Ishikawa (cell line): ENCODE measurements around the gene STON2.

ENCODE experiments used
- CEBPB ChIP-seq: IDR thresholded peaks from 2 replicates; pipeline ENCODE4 v1.6.1; 2012
- CREB1 ChIP-seq: IDR thresholded peaks from 2 replicates; pipeline ENCODE4 v1.6.1; 2012; ENCODE audit warnings: low read depth
- EGR1 ChIP-seq: IDR thresholded peaks from 2 replicates; pipeline ENCODE4 v1.6.1; 2012
- EP300 ChIP-seq: IDR thresholded peaks from 2 replicates; pipeline ENCODE4 v1.6.1; 2012; ENCODE audit warnings: borderline replicate concordance
- FOXM1 ChIP-seq: IDR thresholded peaks from 2 replicates; pipeline ENCODE4 v1.6.1; 2012; ENCODE audit warnings: low read depth, borderline replicate concordance
- MAX ChIP-seq: IDR thresholded peaks from 2 replicates; pipeline ENCODE4 v1.6.1; 2012
- NFIC ChIP-seq: IDR thresholded peaks from 2 replicates; pipeline ENCODE4 v1.6.1; 2012
- RAD21 ChIP-seq: IDR thresholded peaks from 2 replicates; pipeline ENCODE4 v1.6.1; 2012; ENCODE audit warnings: low read depth
- TAF1 ChIP-seq: IDR thresholded peaks from 2 replicates; pipeline ENCODE4 v1.6.1; 2012; ENCODE audit warnings: low read depth, mild to moderate bottlenecking
- TCF12 ChIP-seq: IDR thresholded peaks from 2 replicates; pipeline ENCODE4 v1.6.1; 2012; ENCODE audit warnings: low read depth
- TEAD4 ChIP-seq: IDR thresholded peaks from 2 replicates; pipeline ENCODE4 v1.6.1; 2012
- USF1 ChIP-seq: IDR thresholded peaks from 2 replicates; pipeline ENCODE4 v1.6.1; 2012
- YY1 ChIP-seq: IDR thresholded peaks from 2 replicates; pipeline ENCODE4 v1.6.1; 2012; ENCODE audit warnings: low read depth
- ZBTB7A ChIP-seq: IDR thresholded peaks from 2 replicates; pipeline ENCODE4 v1.6.1; 2012; ENCODE audit warnings: low read depth
- TF ChIP-seq, protein P1 (sequence below): IDR thresholded peaks from 2 replicates; pipeline ENCODE4 v1.6.1; 2012; ENCODE audit warnings: low read depth, mild to moderate bottlenecking

The STON2 gene

DNA sequence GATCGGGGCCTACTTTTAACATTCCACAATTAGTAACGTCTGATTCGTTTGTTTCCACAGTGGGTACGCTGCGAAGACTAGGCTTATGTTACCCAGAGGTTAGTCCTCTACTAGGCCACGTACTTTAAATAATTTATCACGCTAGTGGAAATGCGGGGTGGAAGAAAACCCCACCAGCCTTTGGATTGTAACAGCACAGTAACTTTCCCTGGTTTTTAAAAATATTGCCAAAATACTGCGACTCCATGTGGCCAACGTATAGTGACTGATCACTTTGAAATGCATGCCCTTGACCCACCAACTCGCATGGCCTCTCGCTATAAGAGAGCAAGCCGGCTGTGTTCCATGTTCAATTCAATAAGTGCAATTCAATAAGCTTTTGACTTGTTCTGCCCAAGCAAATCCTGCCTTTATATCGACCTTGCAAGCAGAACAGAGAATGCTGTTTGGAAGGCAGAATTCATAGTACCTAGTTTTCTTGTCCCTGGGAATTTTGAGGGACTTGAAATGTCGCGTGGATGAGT, 178.5 kb downstream of the STON2 start:
- TF ChIP-seq TAF1, result no peak
- TF ChIP-seq, protein P1, sequence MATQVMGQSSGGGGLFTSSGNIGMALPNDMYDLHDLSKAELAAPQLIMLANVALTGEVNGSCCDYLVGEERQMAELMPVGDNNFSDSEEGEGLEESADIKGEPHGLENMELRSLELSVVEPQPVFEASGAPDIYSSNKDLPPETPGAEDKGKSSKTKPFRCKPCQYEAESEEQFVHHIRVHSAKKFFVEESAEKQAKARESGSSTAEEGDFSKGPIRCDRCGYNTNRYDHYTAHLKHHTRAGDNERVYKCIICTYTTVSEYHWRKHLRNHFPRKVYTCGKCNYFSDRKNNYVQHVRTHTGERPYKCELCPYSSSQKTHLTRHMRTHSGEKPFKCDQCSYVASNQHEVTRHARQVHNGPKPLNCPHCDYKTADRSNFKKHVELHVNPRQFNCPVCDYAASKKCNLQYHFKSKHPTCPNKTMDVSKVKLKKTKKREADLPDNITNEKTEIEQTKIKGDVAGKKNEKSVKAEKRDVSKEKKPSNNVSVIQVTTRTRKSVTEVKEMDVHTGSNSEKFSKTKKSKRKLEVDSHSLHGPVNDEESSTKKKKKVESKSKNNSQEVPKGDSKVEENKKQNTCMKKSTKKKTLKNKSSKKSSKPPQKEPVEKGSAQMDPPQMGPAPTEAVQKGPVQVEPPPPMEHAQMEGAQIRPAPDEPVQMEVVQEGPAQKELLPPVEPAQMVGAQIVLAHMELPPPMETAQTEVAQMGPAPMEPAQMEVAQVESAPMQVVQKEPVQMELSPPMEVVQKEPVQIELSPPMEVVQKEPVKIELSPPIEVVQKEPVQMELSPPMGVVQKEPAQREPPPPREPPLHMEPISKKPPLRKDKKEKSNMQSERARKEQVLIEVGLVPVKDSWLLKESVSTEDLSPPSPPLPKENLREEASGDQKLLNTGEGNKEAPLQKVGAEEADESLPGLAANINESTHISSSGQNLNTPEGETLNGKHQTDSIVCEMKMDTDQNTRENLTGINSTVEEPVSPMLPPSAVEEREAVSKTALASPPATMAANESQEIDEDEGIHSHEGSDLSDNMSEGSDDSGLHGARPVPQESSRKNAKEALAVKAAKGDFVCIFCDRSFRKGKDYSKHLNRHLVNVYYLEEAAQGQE, result 0 out of 2 replicates have a peak, but pooled peaks have one; percentile 2

- TF ChIP-seq RAD21 (no peak), TEAD4 (0 out of 2 replicates have a peak, but pooled peaks have one; percentile 11), EP300 (peak; percentile 33; the same call in 1 of the 2 replicates), USF1 (peak; percentile 96), TCF12 (0 out of 2 replicates have a peak, but pooled peaks have one; percentile 28), NFIC (no peak; the same call in 1 of the 2 replicates), YY1 (peak; percentile 98), FOXM1 (no peak; the same call in none of the 2 replicates), ZBTB7A (no peak), TAF1 (peak; percentile 73), EGR1 (no peak), CREB1 (0 out of 2 replicates have a peak, but pooled peaks have one; percentile 6), MAX (peak; percentile 98)
- TF ChIP-seq, protein P1, result 0 out of 2 replicates have a peak, but pooled peaks have one; percentile 1
Measured at GRCh38 chr14:81220830-81221578, 179.1 kb downstream of the STON2 start, which contains the start of gene GTF2A1. GTF2A1 (minus strand) TSS chr14:81220959; CDS start chr14:81220518, 441 bp downstream.

- TF ChIP-seq CREB1 (no peak), CEBPB (no peak), USF1 (no peak), TAF1 (no peak), ZBTB7A (peak; percentile 95), NFIC (0 out of 2 replicates have a peak, but pooled peaks have one; percentile 17), FOXM1 (no peak), YY1 (no peak), RAD21 (no peak)
Measured at GRCh38 chr14:81220580-81220829, 179.6 kb downstream of the STON2 start.

GRCh38 chr14:81219759-81220579, 180.2 kb downstream of the STON2 start:
- TF ChIP-seq NFIC (no peak), EGR1 (no peak), RAD21 (no peak), TAF1 (no peak; the same call in 1 of the 2 replicates), FOXM1 (no peak), USF1 (no peak), TEAD4 (no peak), ZBTB7A (no peak), EP300 (no peak), CEBPB (no peak), MAX (no peak), YY1 (no peak), CREB1 (no peak)
- TF ChIP-seq, protein P1, result no peak
